Left renal cortex interstitium (tissue), 4 donors: ENCODE data around the gene CAD. TPM values are rescaled to one million over a fixed set of nuclear protein-coding genes. Genes with fewer than 3 reads are reported as not detected.

Source experiments
- DNase-seq, 4 donors: peaks; one replicate each; pipeline ENCODE4 v3.0.0-alpha.2; 2013; ENCODE audit warnings: low read depth in 4 of 4, low spot score in 2 of 4, missing footprints in 1 of 4
- polyA plus RNA-seq, 4 donors: library from polyadenylated mRNA; unstranded; fragments of 120-200 nt; gene quantifications; one replicate each; pipeline ENCODE4 v1.2.1, GENCODE V29; 2013; ENCODE audit not compliant: insufficient read length in 4 of 4

The CAD gene
- polyA plus RNA-seq, 4 donors: 34.7 to 63.8 (median 46.3) TPM

DNA sequence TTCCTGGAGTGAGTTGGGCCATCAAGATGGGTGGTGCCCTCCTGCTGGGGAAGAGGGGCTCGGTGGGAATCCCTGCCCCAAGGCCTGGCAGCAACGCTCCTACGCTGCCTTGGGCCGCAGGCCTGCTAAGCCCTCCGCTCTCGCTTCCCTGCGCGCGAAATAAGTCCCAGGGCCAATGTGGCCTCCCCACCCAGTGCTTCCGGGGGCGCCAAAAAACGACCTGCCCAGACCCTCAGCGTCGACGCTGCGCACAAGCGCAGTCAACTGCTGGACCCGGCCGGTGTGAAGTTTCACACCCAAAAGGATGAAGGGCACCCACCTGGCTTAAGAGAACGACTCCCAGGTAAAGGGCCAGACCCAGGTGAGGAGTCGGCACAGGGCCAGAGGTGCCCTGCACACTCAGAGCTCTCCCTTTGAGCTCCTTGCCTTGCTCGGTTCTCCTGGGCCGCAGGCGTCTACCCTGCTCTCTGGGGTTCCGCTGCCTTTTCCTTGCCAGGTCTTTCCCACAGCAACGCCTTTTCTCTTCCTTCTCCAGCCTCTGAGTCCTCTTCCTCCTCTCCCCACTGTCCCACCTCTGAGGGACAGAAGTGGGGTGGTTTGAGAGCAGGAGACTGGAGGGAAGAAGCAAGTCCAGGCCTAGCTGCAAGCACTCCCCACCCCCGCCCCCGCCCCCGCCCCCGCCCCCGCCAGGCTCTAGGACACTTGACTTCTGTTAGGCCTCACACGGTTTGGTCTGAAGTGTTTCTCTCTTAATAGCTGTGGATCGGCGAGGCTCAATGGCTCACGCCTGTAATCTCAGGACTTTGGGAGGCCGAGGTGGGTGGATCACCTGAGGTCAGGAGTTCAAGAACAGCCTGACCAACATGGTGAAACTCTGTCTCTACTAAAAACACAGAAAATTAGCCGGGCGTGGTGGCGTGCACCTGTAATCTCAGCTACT lies 58.3 kb downstream of the CAD start, which contains the start of gene DNAJC5G:
DNAJC5G (plus strand) TSS at position 223 of the 940 bp plus-strand sequence. CDS start 1,296 bp downstream, outside the sequence.
- no peak for DNase-seq

- no peak for DNase-seq
Measured at GRCh38 chr2:27278010-27278409, 60.8 kb downstream of the CAD start.

DNA sequence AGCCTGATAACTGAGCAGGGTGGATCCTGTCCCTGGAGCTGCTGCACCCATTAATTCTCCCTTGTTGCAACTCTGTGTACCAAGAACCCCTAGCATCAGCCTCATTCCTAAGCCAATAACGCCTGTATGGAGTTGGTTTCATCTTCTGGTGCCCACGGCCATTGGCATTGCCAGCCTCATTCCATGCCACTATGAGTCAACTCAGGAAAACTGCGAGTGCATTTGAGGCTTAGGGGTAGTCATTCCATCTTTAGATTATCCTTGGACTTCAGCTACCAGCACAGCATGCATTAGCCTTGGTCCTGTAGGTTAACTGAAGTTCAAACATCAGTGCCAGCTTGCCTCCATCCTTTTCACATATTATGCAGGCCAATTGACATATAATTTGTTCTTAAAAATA lies 63.7 kb downstream of the CAD start:
- no peak for DNase-seq

DNA sequence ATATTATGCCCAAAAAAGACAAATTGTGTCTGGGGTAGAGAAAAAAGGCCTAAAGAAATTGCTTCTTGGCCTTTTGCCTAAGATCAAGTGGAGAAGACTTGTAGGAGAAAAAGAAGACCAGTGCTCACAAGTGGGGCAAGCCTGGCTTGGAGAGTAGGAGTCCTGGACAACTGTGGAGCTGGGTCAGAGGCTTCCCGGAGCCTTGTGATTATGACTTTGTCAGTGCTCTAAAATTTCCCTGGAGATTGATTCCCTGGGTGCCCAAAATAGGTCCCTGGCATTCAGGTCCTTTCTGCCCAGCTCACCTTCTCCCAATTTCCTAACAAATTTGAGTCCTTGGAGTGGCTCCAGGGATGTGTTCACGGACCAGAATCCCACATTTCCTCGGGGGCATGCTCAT lies 64.3 kb downstream of the CAD start:
- no peak for DNase-seq

DNA sequence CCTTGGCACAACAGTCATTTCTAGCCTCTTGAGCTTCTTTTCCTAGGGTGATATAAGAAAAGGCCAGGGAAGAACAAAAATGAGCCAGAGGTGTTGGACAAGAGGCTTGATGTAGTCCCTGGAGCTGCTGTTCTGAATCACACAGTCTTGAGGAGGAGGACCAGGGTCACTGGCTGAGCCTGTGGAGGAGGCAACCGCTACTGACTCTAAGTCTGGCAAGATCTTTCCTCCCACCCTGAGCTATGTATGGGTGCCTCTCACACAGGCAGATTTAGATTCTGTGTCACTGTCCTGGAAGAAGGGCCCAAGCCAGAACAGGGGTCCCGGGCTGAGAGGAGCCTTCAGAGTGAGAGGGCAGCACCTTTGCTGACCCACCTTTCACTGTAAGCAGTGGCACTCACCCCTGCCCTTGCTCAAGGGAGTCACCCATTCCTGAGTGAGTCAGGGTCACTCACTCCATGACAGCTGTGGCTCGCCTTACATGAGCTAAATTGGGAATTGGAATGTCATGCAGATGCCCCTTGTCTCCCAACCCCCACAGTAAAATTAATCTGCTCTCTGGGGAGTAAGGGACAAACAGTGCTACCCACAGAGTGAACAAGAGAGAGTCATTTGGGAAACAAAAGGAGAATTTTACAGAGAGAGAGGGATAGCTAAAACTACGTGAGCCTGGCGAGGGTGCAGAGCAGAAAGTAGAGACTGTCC lies 64.8 kb downstream of the CAD start, which contains the start of gene TRIM54:
TRIM54 (plus strand) TSS at position 575 of the 705 bp plus-strand sequence. CDS start 303 bp downstream, outside the sequence.
- no peak for DNase-seq

- DNase-seq: no peak
Measured at GRCh38 chr2:27282892-27283291, 65.7 kb downstream of the CAD start.

DNA sequence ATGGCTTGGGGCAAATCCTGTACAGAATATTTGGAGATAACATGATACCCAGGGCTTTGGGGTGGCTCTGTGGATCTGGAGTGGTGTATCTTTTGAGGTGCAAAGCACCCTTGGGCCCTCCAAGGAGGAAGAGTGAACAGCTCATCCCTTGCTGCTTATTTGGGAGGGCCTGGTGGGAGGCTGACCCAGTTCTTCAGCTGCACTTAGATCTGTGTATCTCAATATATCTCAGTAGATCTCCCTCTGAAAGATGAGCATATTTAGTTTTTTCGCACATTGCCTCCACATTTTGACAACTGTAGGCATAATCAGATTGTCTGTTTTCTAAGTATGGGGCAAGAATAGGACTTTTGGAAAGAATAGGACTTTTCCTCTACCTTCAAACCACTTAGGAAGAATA lies 67.8 kb downstream of the CAD start:
- DNase-seq: no peak

DNA sequence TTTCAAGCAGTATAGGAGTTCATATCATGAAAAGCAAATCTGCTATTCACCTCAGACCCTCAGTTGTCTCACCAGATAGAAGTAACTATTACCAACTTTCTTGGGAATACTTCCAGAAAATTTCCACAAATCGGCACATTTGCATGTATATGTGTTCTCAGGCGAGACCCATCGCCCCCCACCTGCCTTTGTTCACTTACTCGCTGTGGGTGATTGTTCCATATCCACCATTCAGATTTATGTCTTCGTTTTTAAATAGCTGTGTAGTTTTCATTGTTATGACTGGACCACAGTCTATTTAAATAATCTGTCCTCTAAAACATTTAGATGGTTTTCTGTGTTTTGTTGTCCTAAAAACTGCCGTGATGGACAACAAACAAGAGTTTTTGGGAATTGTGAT lies 68.3 kb downstream of the CAD start:
- no peak for DNase-seq

DNA sequence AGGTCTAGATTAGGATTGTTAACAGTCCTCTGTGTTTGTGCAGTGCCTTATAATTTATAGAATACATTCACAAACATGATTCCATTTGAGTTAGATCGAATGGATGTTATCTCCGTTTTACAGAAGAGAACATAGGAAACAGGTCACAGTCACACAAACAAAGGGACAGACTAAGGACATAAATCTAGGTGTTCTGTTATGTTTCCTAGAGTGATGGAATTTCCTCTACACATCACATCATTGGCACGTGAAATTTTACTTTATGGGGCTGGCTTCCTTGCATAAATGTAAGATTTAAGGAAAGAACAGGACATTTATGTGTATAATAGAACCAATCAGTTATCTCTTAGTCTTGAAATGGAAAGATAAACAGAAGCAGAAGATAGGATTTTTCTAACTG lies 71.4 kb downstream of the CAD start:
- DNase-seq: no peak

- DNase-seq: no peak
Measured at GRCh38 chr2:27290549-27290948, 73.4 kb downstream of the CAD start.

DNA sequence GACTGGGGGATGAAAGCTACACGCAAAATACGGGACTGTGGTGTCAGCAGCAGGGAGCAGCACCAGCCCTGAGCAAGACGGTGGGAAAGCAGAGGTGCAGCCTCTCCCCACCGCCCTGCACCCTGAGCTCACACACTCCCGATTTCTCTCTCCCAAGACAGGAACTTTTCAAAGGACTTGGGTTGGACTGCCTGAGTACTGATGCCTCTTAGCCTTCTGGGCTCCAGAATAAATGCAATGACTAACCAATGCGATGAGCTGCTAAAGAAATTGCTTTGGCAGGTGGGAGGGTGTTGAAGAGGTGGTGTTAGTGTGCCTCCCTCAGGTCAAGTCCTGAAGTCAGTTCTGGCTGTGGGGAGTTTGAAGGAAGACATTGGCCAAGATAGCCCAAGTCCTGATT lies 74.7 kb downstream of the CAD start:
- DNase-seq: no peak

Other genes with a start within 250 kb of the CAD start
- gene MAPRE3, start 246.7 kb upstream of the CAD start, polyA plus RNA-seq: 10 to 100 TPM; 11.2 to 16.6 (median 13.6) TPM
- gene TMEM214, start 184.4 kb upstream of the CAD start, polyA plus RNA-seq: 10 to 100 TPM; 52.6 to 75.7 (median 61.0) TPM
- gene AGBL5, start 165.7 kb upstream of the CAD start, polyA plus RNA-seq: 10 to 100 TPM; 58.7 to 71.0 (median 65.6) TPM
- gene OST4, start 145.7 kb upstream of the CAD start, polyA plus RNA-seq: 100 to 1,000 TPM; 222 to 297 (median 264) TPM
- gene EMILIN1, start 138.8 kb upstream of the CAD start, polyA plus RNA-seq: 100 to 1,000 TPM in 2 of 4 donors, 10 to 100 TPM in 2; 75.5 to 182 (median 99.1) TPM
- 10 to 100 TPM; 45.4 to 55.6 (median 52.0) TPM for gene KHK, start 130.6 kb upstream of the CAD start, polyA plus RNA-seq
- gene CGREF1, start 98.2 kb upstream of the CAD start, polyA plus RNA-seq: 1 to 10 TPM; 5.4 to 7.3 (median 6.5) TPM
- gene ABHD1, start 93.6 kb upstream of the CAD start, polyA plus RNA-seq: 1 to 10 TPM in 3 of 4 donors, under 1 TPM in 1; 0.99 to 2.0 (median 1.3) TPM
- 10 to 100 TPM; 46.6 to 54.1 (median 52.2) TPM for gene PREB, start 82.7 kb upstream of the CAD start, polyA plus RNA-seq
- not detected for gene PRR30, start 78.0 kb upstream of the CAD start, polyA plus RNA-seq
- under 1 TPM; 0.42 to 0.76 (median 0.70) TPM for gene TCF23, start 68.4 kb upstream of the CAD start, polyA plus RNA-seq
- 100 to 1,000 TPM; 144 to 186 (median 158) TPM for gene ATRAID, start 5.3 kb upstream of the CAD start, polyA plus RNA-seq
- 10 to 100 TPM; 29.6 to 48.6 (median 39.4) TPM for gene SLC5A6, start 5.1 kb upstream of the CAD start, polyA plus RNA-seq
- 10 to 100 TPM in 1 of 4 donors, 1 to 10 TPM in 3; 5.3 to 11.2 (median 7.0) TPM for gene SLC30A3, start 45.7 kb downstream of the CAD start, polyA plus RNA-seq
- 1 to 10 TPM in 2 of 4 donors, under 1 TPM in 2; 0.43 to 1.6 (median 0.83) TPM for gene DNAJC5G, start 58.1 kb downstream of the CAD start, polyA plus RNA-seq
- 1 to 10 TPM; 3.4 to 8.7 (median 4.7) TPM for gene TRIM54, start 65.1 kb downstream of the CAD start, polyA plus RNA-seq
- 1 to 10 TPM in 2 of 4 donors, under 1 TPM in 2; 0.59 to 1.5 (median 1.1) TPM for gene UCN, start 91.1 kb downstream of the CAD start, polyA plus RNA-seq
- 10 to 100 TPM; 69.5 to 93.3 (median 80.5) TPM for gene MPV17, start 105.7 kb downstream of the CAD start, polyA plus RNA-seq
- 10 to 100 TPM; 65.4 to 82.3 (median 73.2) TPM for gene GTF3C2, start 139.4 kb downstream of the CAD start, polyA plus RNA-seq
- 10 to 100 TPM; 44.1 to 58.6 (median 52.8) TPM for gene EIF2B4, start 153.0 kb downstream of the CAD start, polyA plus RNA-seq
- gene SNX17, start 153.2 kb downstream of the CAD start, polyA plus RNA-seq: 100 to 1,000 TPM in 3 of 4 donors, 10 to 100 TPM in 1; 99.0 to 127 (median 108) TPM
- gene ZNF513, start 163.4 kb downstream of the CAD start, polyA plus RNA-seq: 10 to 100 TPM; 16.4 to 28.5 (median 21.2) TPM
- 10 to 100 TPM; 87.3 to 98.8 (median 92.5) TPM for gene PPM1G, start 192.2 kb downstream of the CAD start, polyA plus RNA-seq
- 100 to 1,000 TPM; 125 to 146 (median 132) TPM for gene NRBP1, start 211.3 kb downstream of the CAD start, polyA plus RNA-seq
- gene KRTCAP3, start 225.0 kb downstream of the CAD start, polyA plus RNA-seq: 10 to 100 TPM in 1 of 4 donors, 1 to 10 TPM in 3; 7.4 to 11.5 (median 8.2) TPM